ENCODE results near the gene SLC1A1. TPM values are rescaled to one million over a fixed set of nuclear protein-coding genes. Genes with fewer than 3 reads are reported as not detected.

SLC1A1 gene
- total RNA-seq, 4 donors from 2014 or later = 6.8 to 19.2 (median 11.8) TPM

- H3K4me1 ChIP-seq = no peaks in the 10 kb centered on the region
- no peak overlapping the region for H3K27ac ChIP-seq
- no peaks in the 10 kb centered on the region for H3K36me3 ChIP-seq
- DNase-seq = no peak
- intact Hi-C loops (cut with DNase I; ENCODE audit: low total_unique reads) = no loop called here
- no peak for TF ChIP-seq CTCF (IDR thresholded peaks at IDR 0.05)
- H3K27me3 ChIP-seq = no peaks in the 10 kb centered on the region
- no peak overlapping the region for H3K4me3 ChIP-seq
- no peaks in the 10 kb centered on the region for H3K9me3 ChIP-seq
Observed at GRCh38 chr9:4581035-4581760, 90.9 kb downstream of the SLC1A1 start.

GRCh38 chr9:4581861-4582565 lies 91.7 kb downstream of the SLC1A1 start:
- DNase-seq = no peak
- no peaks in the 10 kb centered on the region for H3K27me3 ChIP-seq
- H3K9me3 ChIP-seq = no peaks in the 10 kb centered on the region
- H3K36me3 ChIP-seq = no peaks in the 10 kb centered on the region
- no peak for TF ChIP-seq CTCF (IDR thresholded peaks at IDR 0.05)
- no peak for TF ChIP-seq POLR2A (IDR thresholded peaks at IDR 0.05)
- intact Hi-C loops (cut with DNase I; ENCODE audit: low total_unique reads) = no loop called here
- H3K4me1 ChIP-seq = no peaks in the 10 kb centered on the region
- H3K27ac ChIP-seq = no peak overlapping the region
- H3K4me3 ChIP-seq = no peak overlapping the region

GRCh38 chr9:4583001-4583400 lies 92.7 kb downstream of the SLC1A1 start:
- H3K36me3 ChIP-seq = no peaks in the 10 kb centered on the region
- intact Hi-C loops (cut with DNase I; ENCODE audit: low total_unique reads) = no loop called here
- no peak for TF ChIP-seq POLR2A (IDR thresholded peaks at IDR 0.05)
- TF ChIP-seq CTCF (IDR thresholded peaks at IDR 0.05) = no peak
- no peaks in the 10 kb centered on the region for H3K4me1 ChIP-seq
- no peaks in the 10 kb centered on the region for H3K27me3 ChIP-seq
- no peak overlapping the region for H3K4me3 ChIP-seq
- no peak for DNase-seq
- no peak overlapping the region for H3K27ac ChIP-seq
- H3K9me3 ChIP-seq = no peaks in the 10 kb centered on the region

- H3K27ac ChIP-seq = no peak overlapping the region
- no peaks in the 10 kb centered on the region for H3K36me3 ChIP-seq
- intact Hi-C loops (cut with DNase I; ENCODE audit: low total_unique reads) = no loop called here
- no peak for DNase-seq
- no peaks in the 10 kb centered on the region for H3K9me3 ChIP-seq
- no peaks in the 10 kb centered on the region for H3K4me1 ChIP-seq
- H3K4me3 ChIP-seq = no peak overlapping the region
- no peaks in the 10 kb centered on the region for H3K27me3 ChIP-seq
- TF ChIP-seq POLR2A (IDR thresholded peaks at IDR 0.05) (no peak), CTCF (IDR thresholded peaks at IDR 0.05) (no peak)
Observed at GRCh38 chr9:4584636-4585035, 94.4 kb downstream of the SLC1A1 start.

GRCh38 chr9:4585135-4585534 lies 94.9 kb downstream of the SLC1A1 start:
- no peaks in the 10 kb centered on the region for H3K27me3 ChIP-seq
- no peak overlapping the region for H3K4me3 ChIP-seq
- intact Hi-C loops (cut with DNase I; ENCODE audit: low total_unique reads) = no loop called here
- H3K27ac ChIP-seq = no peak overlapping the region
- TF ChIP-seq CTCF (IDR thresholded peaks at IDR 0.05) = no peak
- TF ChIP-seq POLR2A (IDR thresholded peaks at IDR 0.05) = no peak
- H3K4me1 ChIP-seq = no peaks in the 10 kb centered on the region
- H3K36me3 ChIP-seq = no peaks in the 10 kb centered on the region
- no peaks in the 10 kb centered on the region for H3K9me3 ChIP-seq
- DNase-seq = no peak

Measured in uterus (tissue), 4 donors.